Transverse colon (tissue), 4 donors: Measurements from ENCODE around the gene SEPSECS. TPM values are rescaled to one million over a fixed set of nuclear protein-coding genes. Genes with fewer than 3 reads are reported as not detected.

Experiments
- DNase-seq: peaks from one replicate; pipeline ENCODE4 v3.0.0-alpha.2; 2019
- H3K27ac ChIP-seq, 4 donors: fragments of 200-600 bp; sonication (generic); 2 replicates each; pipeline ENCODE4 v1.5.1; 2016 to 2018; ENCODE audit warnings: inconsistent platforms in 4 of 4
- H3K27me3 ChIP-seq: fragments of 200-600 bp; sonication (generic); 2 replicates; pipeline ENCODE4 v1.5.1; 2017; ENCODE audit warnings: inconsistent platforms
- H3K36me3 ChIP-seq, 4 donors: fragments of 200-600 bp; sonication (generic); 2 replicates each; pipeline ENCODE4 v1.5.1; 2017 to 2019; ENCODE audit warnings: inconsistent platforms in 4 of 4
- H3K4me1 ChIP-seq, 4 donors: fragments of 200-600 bp; sonication (generic); 2 replicates each; pipeline ENCODE4 v1.5.1; 2017 to 2020; ENCODE audit warnings: inconsistent platforms in 4 of 4
- H3K4me3 ChIP-seq, 4 donors: fragments of 200-600 bp; sonication (generic); 1 replicate in 1 of 4; 2 replicates in 3 of 4; pipeline versions ENCODE4 v1.5.1 to v1.6.1; 2017 to 2019; ENCODE audit warnings: inconsistent platforms in 4 of 4
- H3K9me3 ChIP-seq, 2 donors: fragments of 200-600 bp; sonication (generic); 2 replicates each; pipeline ENCODE4 v1.5.1; 2017 to 2019; ENCODE audit warnings: inconsistent platforms in 2 of 2
- EP300 ChIP-seq: sonication (generic); formaldehyde crosslinking; IDR thresholded peaks from one replicate; pipeline ENCODE4 v1.6.1; 2017; ENCODE audit warnings: antibody characterized with exemption, low read depth
- POLR2A ChIP-seq: fragments of 450-650 bp; IDR thresholded peaks from one replicate; pipeline ENCODE4 v1.6.1; 2016; ENCODE audit warnings: antibody characterized with exemption, mild to moderate bottlenecking, moderate library complexity
- POLR2AphosphoS5 ChIP-seq, 3 donors: sonication (generic); formaldehyde crosslinking; IDR thresholded peaks; one replicate each; pipeline ENCODE4 v1.6.1; 2016; ENCODE audit warnings: antibody characterized with exemption in 3 of 3
- WGBS, 2 donors: methylation state at CpG; one replicate each; pipeline ENCODE4 v1.1.5; 2018; ENCODE audit warnings: low coverage in 1 of 2; 5-methylcytosine and 5-hydroxymethylcytosine counted together
- in situ Hi-C, 4 donors: fragments of 200-750 bp; cut with MboI; loops; one replicate each; pipeline versions ENCODE4 v1.15.0 to v1.15.1; 2017; ENCODE audit warnings: low sequenced_read_pairs in 3 of 4, low pct_ligation_motif_present in 1 of 4, low pct_unique_long_range_greater_than_20kb in 1 of 4
- intact Hi-C: fragments of 100-400 bp; cut with DNase I; formaldehyde crosslinking; loops from one replicate; pipeline ENCODE4 v1.15.1; 2023; ENCODE audit warnings: low total_unique reads
- total RNA-seq, 4 donors: library from RNA; depleted of rRNA; stranded (reverse); fragments of >200 nt; gene quantifications; one replicate each; pipeline ENCODE4 v1.1.0, GENCODE V29; 2016
- TF ChIP-seq, protein P1 (sequence below), 5 experiments: fragments of 200-600 bp in 3 of 5; fragments of 450-650 bp in 2 of 5; sonication (generic) in 3 of 5; IDR thresholded peaks; 1 replicate in 2 of 5; 2 replicates in 3 of 5; pipeline ENCODE4 v1.5.1; 2016 to 2017; ENCODE audit warnings: antibody characterized with exemption in 5 of 5, inconsistent platforms in 3 of 5, mild to moderate bottlenecking in 2 of 5, moderate library complexity in 1 of 5

SEPSECS gene
- total RNA-seq, 4 donors from 2014 or later: 4.6 to 19.2 (median 16.5) TPM

DNA sequence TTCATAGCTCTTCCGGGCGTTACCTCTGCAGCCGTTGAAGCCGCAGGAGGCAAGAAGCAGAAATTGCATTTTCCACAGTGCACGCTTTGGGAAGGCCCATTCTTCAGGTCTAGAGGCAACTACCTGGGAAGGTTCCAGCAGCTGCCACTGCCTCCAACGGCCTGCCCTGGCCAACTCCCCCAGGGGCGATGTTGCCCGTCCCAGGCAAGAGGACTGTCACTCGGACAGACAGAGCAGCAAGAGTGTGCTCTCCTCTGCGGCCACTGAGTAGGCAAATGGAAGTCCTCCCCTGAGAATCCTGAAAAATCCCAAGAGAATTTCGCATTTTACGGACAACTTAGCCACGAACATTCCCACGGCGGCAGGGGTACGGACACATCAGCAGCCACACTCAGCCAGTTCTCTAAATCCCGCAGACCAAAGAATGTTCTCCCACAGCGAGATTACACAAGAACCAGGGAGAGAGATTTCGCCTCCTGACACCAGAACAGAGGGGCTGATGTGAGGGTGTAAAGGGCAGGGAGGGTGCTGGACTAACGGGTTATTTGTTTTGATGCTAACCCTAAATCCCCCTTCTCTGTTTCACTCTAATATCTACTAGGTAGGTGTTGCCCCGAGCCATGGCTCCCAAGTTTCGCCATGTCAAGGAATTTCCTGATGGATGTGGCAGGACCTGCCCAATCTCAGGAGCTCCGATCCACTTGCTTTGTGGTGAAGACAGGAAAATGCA, 63.8 kb downstream of the SEPSECS start:
- Histone ChIP-seq H3K4me3 (no peak overlapping the region), H3K9me3 (no peaks in the 10 kb centered on the region), H3K27ac (no peak overlapping the region), H3K36me3 (no peaks in the 10 kb centered on the region), H3K4me1 (no peaks in the 10 kb centered on the region), H3K27me3 (peaks cover 4% of the 10 kb centered on the region)
- TF ChIP-seq, protein P1, sequence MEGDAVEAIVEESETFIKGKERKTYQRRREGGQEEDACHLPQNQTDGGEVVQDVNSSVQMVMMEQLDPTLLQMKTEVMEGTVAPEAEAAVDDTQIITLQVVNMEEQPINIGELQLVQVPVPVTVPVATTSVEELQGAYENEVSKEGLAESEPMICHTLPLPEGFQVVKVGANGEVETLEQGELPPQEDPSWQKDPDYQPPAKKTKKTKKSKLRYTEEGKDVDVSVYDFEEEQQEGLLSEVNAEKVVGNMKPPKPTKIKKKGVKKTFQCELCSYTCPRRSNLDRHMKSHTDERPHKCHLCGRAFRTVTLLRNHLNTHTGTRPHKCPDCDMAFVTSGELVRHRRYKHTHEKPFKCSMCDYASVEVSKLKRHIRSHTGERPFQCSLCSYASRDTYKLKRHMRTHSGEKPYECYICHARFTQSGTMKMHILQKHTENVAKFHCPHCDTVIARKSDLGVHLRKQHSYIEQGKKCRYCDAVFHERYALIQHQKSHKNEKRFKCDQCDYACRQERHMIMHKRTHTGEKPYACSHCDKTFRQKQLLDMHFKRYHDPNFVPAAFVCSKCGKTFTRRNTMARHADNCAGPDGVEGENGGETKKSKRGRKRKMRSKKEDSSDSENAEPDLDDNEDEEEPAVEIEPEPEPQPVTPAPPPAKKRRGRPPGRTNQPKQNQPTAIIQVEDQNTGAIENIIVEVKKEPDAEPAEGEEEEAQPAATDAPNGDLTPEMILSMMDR (IDR thresholded peaks at IDR 0.05): no peak
- no peak for TF ChIP-seq EP300
- TF ChIP-seq POLR2AphosphoS5 (IDR thresholded peaks at IDR 0.05): no peak
- no peak for TF ChIP-seq POLR2A
- WGBS, 2 donors: 89 to 96% methylated on average over 12 to 23 of the region's 23 CpGs
- in situ Hi-C loops: no loop called here
- intact Hi-C loops: no loop called here
- DNase-seq: no peak

DNA sequence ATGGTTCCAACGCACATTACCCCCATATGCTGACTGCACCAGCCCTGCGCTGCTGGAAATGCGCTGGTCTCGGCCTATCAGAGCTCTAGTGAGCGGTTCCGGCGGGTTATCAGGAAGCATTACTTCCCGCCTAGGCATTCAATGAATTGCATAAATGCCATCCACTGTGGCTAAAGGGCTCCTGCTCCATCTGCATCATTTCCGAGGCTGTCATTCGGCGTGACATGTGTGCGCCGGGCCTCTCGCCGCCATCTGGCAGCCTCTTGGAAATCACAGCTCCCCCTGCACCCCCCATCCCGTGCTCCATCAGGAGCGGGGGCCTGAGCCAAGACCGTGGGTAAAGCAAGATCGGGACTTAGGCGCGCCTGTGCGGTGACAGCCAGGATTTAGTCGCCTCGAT, 64.4 kb downstream of the SEPSECS start:
- in situ Hi-C loops (no loop called here), intact Hi-C loops (no loop called here)
- H3K9me3 ChIP-seq: no peaks in the 10 kb centered on the region
- DNase-seq: no peak
- 94% methylated on average over 24 of the region's 24 CpGs; no CpG with 5 or more reads in 1 of the 2 donors for WGBS, 2 donors
- H3K27me3 ChIP-seq: peaks cover 4% of the 10 kb centered on the region
- no peak overlapping the region for H3K4me3 ChIP-seq
- H3K4me1 ChIP-seq: no peaks in the 10 kb centered on the region
- TF ChIP-seq, protein P1 (IDR thresholded peaks at IDR 0.05): no peak
- TF ChIP-seq EP300 (no peak), POLR2AphosphoS5 (IDR thresholded peaks at IDR 0.05) (no peak), POLR2A (no peak)
- H3K27ac ChIP-seq: no peak overlapping the region
- H3K36me3 ChIP-seq: no peaks in the 10 kb centered on the region

DNA sequence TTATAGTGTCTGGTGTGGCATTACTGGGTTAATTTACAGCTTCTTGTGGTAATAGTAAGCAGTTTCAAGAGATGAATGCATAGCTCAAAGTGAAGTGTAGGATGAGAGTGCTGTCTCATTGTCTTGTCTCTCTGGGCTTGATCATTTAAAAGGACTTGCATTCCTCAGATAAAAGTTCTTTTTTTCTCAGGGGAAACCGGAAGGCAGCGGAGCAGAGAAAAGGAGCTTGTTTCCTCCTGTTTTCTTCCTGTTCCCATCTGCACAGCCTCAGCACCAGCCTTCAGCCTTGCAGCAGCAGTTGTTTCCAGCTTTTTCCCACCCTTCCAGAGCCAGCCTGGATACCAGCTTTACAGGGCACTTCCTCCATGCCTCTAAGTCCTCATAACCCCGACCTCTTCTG, 68.1 kb downstream of the SEPSECS start:
- no peaks in the 10 kb centered on the region for H3K9me3 ChIP-seq
- H3K27me3 ChIP-seq: peaks cover 10% of the 10 kb centered on the region
- in situ Hi-C loops (no loop called here), intact Hi-C loops (no loop called here)
- no peak overlapping the region for H3K27ac ChIP-seq
- H3K4me1 ChIP-seq: peaks cover 0 to 18% (median 9%) of the 10 kb centered on the region in 4 donors
- H3K36me3 ChIP-seq: no peaks in the 10 kb centered on the region
- 71 to 79% methylated on average over 3 of the region's 3 CpGs for WGBS, 2 donors
- H3K4me3 ChIP-seq: no peak overlapping the region
- TF ChIP-seq POLR2AphosphoS5 (IDR thresholded peaks at IDR 0.05): no peak
- TF ChIP-seq EP300: no peak
- TF ChIP-seq, protein P1 (IDR thresholded peaks at IDR 0.05): no peak
- TF ChIP-seq POLR2A: no peak
- no peak for DNase-seq

DNA sequence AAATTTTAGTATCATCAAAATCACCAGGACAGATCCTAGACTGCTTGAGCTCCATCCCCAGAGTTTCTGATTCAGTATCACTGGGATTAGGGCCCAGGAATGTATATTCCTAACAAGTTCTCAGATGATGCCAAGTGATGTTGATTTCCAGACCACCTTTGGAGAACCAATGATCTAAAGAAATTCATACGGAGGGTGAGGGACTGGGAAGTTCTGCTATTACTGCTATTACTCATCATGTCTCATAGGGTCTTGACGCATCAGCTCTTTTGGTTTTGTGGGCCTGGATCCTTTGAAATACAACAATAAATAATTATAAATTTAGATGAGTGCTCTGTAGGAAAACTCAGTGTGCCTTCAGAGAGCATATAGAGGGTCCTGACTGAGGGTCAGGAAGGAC, 69.7 kb downstream of the SEPSECS start:
- Histone ChIP-seq H3K27me3 (peaks cover 6% of the 10 kb centered on the region), H3K9me3 (no peaks in the 10 kb centered on the region), H3K36me3 (no peaks in the 10 kb centered on the region), H3K4me3 (no peak overlapping the region), H3K27ac (no peak overlapping the region), H3K4me1 (peaks cover 6 to 26% (median 15%) of the 10 kb centered on the region in 4 donors)
- in situ Hi-C loops: no loop called here
- intact Hi-C loops: no loop called here
- TF ChIP-seq, protein P1 (IDR thresholded peaks at IDR 0.05): no peak
- WGBS, 2 donors: 83 to 100% methylated on average over 1 to 2 of the region's 2 CpGs
- no peak for DNase-seq
